Amygdala (tissue), 56 donors: Measurements from ENCODE around the gene SLC25A45.

ENCODE experiments used
- DNase-seq, 56 donors: peaks; one replicate each; lab custom pipeline; 2025; lab: John Stamatoyannopoulos, UW

The SLC25A45 gene

DNA sequence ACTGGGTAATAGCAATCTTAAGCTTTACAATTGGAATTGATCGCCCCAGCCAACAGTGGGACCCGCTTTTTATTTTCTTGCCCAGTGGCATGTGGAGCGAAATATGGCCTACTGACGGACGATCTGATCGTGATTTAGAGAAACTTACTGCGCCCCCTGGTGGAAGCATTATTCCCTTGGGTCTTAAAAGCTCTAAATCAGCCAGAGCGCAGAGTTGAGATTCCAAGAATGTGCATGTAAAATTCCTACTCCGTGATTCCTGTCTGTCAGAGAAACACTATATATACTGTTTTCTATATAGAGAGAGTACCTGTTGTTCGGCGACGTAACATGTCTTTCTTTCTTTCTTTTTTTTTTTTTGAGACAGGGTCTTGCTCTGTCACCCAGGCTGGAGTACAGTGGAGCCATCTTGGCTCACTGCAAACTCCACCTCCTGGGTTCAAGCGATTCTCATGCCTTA lies 52.5 kb downstream of the SLC25A45 start:
- peak in 49 of 56 donors; percentile 17 to 96 (median 67) for DNase-seq

DNA sequence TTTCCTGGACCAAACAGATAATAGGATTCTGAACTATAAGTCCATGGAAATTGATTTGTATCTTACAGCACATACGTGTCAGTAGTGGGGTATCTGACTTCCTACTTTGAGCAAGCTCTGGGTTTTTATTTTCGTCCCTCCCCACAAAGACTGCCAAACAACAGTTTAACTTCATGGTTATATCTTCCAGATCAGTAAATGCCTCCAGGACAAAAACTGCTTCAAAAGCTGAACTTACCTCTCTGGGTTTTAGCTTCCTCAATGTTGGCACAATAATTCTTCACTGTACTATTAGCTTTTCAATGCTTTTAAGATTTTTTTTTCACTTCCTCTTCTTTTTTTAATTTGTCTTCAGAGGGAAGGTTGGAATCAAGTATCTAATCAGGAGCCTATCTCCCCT lies 53.0 kb downstream of the SLC25A45 start:
- no peak for DNase-seq

- DNase-seq: no peak
Measured at GRCh38 chr11:65327021-65327420, 55.4 kb downstream of the SLC25A45 start.

DNA sequence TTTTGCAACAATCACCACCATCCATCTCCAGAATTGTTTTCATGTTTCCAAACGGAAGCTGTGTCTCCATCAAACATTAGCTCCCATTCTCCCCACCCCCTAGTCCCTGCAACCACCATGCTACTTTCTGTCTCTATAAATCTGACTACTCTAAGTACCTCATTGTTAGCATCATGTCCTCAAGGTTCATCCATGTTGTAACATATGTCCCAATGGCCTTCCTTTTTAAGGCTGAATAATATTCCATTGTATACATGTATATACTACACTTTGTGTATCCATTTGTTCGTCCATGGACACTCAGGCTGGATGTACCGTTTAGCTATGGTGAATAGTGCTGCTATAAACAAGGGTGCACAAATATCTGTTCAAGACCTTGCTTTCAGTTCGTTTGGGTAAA lies 57.0 kb downstream of the SLC25A45 start:
- DNase-seq: no peak
